Suprapubic skin (tissue), 4 donors: Measurements from ENCODE around the gene WNK3. TPM values are rescaled to one million over a fixed set of nuclear protein-coding genes. Genes with fewer than 3 reads are reported as not detected.
"Not testable (repeated sequence)": the region's sequence is repeated elsewhere in the genome, so short reads cannot be mapped to it uniquely, and the experiment has no call there.

Experiments
- DNase-seq, 2 donors: peaks; one replicate each; pipeline ENCODE4 v3.0.0-alpha.2; 2019; ENCODE audit warnings: low spot score in 2 of 2
- H3K27ac ChIP-seq: fragments of 200-600 bp; sonication (generic); one replicate; pipeline ENCODE4 v1.5.1; 2019
- H3K27me3 ChIP-seq: fragments of 200-600 bp; sonication (generic); one replicate; pipeline ENCODE4 v1.5.1; 2019
- H3K36me3 ChIP-seq: fragments of 200-600 bp; sonication (generic); one replicate; pipeline ENCODE4 v1.5.1; 2019
- H3K4me1 ChIP-seq: fragments of 200-600 bp; sonication (generic); one replicate; pipeline ENCODE4 v1.5.1; 2019
- H3K4me3 ChIP-seq: fragments of 200-600 bp; sonication (generic); one replicate; pipeline ENCODE4 v1.5.1; 2019; ENCODE audit warnings: mild to moderate bottlenecking
- H3K9me3 ChIP-seq: fragments of 200-600 bp; sonication (generic); one replicate; pipeline ENCODE4 v1.5.1; 2019
- EP300 ChIP-seq: sonication (generic); formaldehyde crosslinking; IDR thresholded peaks from one replicate; pipeline ENCODE4 v1.6.1; 2017; ENCODE audit warnings: antibody characterized with exemption
- POLR2A ChIP-seq, 2 donors: fragments of 450-650 bp; IDR thresholded peaks; one replicate each; pipeline ENCODE4 v1.6.1; 2017; ENCODE audit warnings: antibody characterized with exemption in 2 of 2, mild to moderate bottlenecking in 2 of 2, moderate library complexity in 2 of 2
- POLR2AphosphoS5 ChIP-seq, 3 donors: sonication (generic); formaldehyde crosslinking; IDR thresholded peaks; one replicate each; pipeline ENCODE4 v1.6.1; 2017; ENCODE audit warnings: antibody characterized with exemption in 3 of 3
- WGBS: methylation state at CpG from one replicate; pipeline ENCODE4 v1.1.5; 2018; 5-methylcytosine and 5-hydroxymethylcytosine counted together
- total RNA-seq, 4 donors: library from RNA; depleted of rRNA; stranded (reverse); fragments of >200 nt; gene quantifications; one replicate each; pipeline ENCODE4 v1.1.0, GENCODE V29; 2016
- TF ChIP-seq, protein P1 (sequence below), 2 donors: fragments of 200-600 bp in 1 of 2; fragments of 450-650 bp in 1 of 2; sonication (generic) in 1 of 2; IDR thresholded peaks; one replicate each; pipeline ENCODE4 v1.5.1; 2016 to 2019; ENCODE audit warnings: antibody characterized with exemption in 2 of 2, mild to moderate bottlenecking in 1 of 2, moderate library complexity in 1 of 2

Gene WNK3
- total RNA-seq, 4 donors from 2014 or later: 0.34 to 1.4 (median 0.82) TPM

DNA sequence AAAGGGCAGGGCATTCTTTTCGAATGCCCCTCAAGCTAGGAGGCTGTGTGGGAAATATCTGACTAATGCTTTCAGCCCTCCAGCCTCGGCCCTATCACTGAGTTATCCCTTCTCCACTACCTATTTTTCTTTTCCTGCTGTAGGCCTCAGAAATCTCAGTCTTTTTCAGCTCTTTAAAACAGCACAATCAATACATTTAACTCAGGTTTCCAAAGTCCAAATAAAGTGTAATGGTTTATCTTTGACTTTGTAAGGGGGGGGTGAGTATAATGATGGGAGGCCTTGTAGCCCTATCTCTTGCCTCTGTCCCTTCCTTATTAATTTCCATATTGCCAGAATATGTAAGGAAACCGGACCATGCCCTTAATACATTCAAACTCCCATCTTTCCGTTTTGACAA, 1.6 kb upstream of the WNK3 start:
- Histone ChIP-seq H3K27ac (no peak overlapping the region), H3K36me3 (no peaks in the 10 kb centered on the region), H3K4me1 (peaks cover 10% of the 10 kb centered on the region), H3K27me3 (no peaks in the 10 kb centered on the region), H3K4me3 (no peak overlapping the region), H3K9me3 (no peaks in the 10 kb centered on the region)
- no peak for DNase-seq
- 66% methylated on average over 4 of the region's 4 CpGs for WGBS
- no peak for TF ChIP-seq EP300
- TF ChIP-seq, protein P1, sequence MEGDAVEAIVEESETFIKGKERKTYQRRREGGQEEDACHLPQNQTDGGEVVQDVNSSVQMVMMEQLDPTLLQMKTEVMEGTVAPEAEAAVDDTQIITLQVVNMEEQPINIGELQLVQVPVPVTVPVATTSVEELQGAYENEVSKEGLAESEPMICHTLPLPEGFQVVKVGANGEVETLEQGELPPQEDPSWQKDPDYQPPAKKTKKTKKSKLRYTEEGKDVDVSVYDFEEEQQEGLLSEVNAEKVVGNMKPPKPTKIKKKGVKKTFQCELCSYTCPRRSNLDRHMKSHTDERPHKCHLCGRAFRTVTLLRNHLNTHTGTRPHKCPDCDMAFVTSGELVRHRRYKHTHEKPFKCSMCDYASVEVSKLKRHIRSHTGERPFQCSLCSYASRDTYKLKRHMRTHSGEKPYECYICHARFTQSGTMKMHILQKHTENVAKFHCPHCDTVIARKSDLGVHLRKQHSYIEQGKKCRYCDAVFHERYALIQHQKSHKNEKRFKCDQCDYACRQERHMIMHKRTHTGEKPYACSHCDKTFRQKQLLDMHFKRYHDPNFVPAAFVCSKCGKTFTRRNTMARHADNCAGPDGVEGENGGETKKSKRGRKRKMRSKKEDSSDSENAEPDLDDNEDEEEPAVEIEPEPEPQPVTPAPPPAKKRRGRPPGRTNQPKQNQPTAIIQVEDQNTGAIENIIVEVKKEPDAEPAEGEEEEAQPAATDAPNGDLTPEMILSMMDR (IDR thresholded peaks at IDR 0.05): no peak
- no peak for TF ChIP-seq POLR2AphosphoS5 (IDR thresholded peaks at IDR 0.05)
- no peak for TF ChIP-seq POLR2A (IDR thresholded peaks at IDR 0.05)

DNA sequence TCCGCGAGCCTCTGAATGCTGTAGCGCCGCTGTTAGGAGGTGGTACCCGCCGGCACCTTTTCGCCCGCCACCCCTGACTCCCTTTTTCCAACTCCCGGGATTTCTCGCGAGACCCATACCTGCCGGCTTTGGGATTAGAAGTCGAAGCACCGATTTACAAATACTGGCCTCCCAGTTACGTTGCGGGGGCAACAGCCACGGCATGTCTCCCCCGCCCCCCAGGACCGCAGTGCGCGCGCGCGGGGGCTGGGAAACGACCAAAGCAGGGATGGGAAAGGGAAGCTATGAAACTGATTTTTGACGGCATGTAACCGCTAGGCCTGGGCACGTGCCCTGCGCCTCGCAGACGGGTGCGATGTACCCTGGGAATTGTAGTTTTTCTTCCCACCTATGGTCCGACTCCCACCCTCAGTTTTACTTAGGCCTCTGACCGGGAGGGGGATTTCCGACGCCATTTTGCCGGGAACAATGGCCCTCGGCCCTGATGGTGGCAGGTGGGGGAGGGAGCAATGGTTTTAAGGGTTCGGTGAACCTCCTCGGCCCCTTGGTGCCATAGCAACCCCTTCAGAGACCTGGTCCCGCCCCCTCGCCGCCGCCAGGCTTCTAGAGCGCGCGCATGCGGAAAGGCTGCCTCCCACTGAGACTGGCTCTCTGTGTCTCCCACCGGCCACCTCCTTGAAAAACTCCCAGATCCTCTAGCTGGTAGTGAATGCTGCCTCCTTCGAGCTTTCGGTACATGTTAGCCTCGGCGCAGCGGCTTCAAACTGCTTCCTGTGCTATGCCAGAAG, 772 bp upstream of the WNK3 start:
- DNase-seq: peak; percentile 70 to 71
- Histone ChIP-seq H3K36me3 (no peaks in the 10 kb centered on the region), H3K27ac (peak overlapping the region; percentile 59), H3K4me1 (peaks cover 10% of the 10 kb centered on the region), H3K27me3 (no peaks in the 10 kb centered on the region), H3K4me3 (peak overlapping the region; percentile 53), H3K9me3 (no peaks in the 10 kb centered on the region)
- TF ChIP-seq POLR2AphosphoS5 (IDR thresholded peaks at IDR 0.05) (no peak), EP300 (no peak), POLR2A (IDR thresholded peaks at IDR 0.05) (no peak)
- TF ChIP-seq, protein P1 (IDR thresholded peaks at IDR 0.05): no peak
- 45% methylated on average over 46 of the region's 54 CpGs for WGBS

DNA sequence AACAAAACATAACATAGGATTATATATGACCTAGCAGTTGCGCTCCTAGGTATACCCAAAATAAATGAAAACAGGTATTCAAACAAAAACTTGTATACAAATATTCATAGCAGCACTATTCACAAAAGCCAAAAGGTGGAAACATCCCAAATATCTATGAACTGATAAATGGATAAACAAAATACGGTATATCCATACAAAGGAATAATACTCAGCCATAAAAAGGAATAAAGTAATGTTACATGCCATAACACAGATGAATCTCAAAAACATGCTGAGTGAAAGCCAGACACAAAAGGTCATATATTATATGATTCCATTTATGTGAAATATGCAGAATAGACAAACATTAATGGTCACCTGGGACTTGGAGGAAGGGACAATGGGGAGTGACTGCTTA, 5.2 kb downstream of the WNK3 start:
- H3K4me1 ChIP-seq: no peaks in the 10 kb centered on the region
- TF ChIP-seq POLR2A (IDR thresholded peaks at IDR 0.05) (no peak), POLR2AphosphoS5 (IDR thresholded peaks at IDR 0.05) (no peak), EP300 (no peak)
- TF ChIP-seq, protein P1 (IDR thresholded peaks at IDR 0.05): no peak
- no peaks in the 10 kb centered on the region for H3K9me3 ChIP-seq
- no peak for DNase-seq
- H3K36me3 ChIP-seq: no peaks in the 10 kb centered on the region
- no peak overlapping the region for H3K27ac ChIP-seq
- 92% methylated on average over 2 of the region's 2 CpGs for WGBS
- H3K27me3 ChIP-seq: no peaks in the 10 kb centered on the region
- no peak overlapping the region for H3K4me3 ChIP-seq

- H3K4me1 ChIP-seq, H3K36me3 ChIP-seq, DNase-seq, H3K27ac ChIP-seq, H3K9me3 ChIP-seq, H3K4me3 ChIP-seq, H3K27me3 ChIP-seq: not testable (repeated sequence)
- 94% methylated on average over 10 of the region's 10 CpGs for WGBS
Observed at GRCh38 chrX:54337383-54337782, 20.5 kb downstream of the WNK3 start.

- no peaks in the 10 kb centered on the region for H3K9me3 ChIP-seq
- no peaks in the 10 kb centered on the region for H3K4me1 ChIP-seq
- TF ChIP-seq POLR2AphosphoS5 (IDR thresholded peaks at IDR 0.05): no peak
- TF ChIP-seq EP300: no peak
- TF ChIP-seq, protein P1 (IDR thresholded peaks at IDR 0.05): no peak
- TF ChIP-seq POLR2A (IDR thresholded peaks at IDR 0.05): no peak
- H3K4me3 ChIP-seq: no peak overlapping the region
- no peaks in the 10 kb centered on the region for H3K27me3 ChIP-seq
- WGBS: 78% methylated on average over 8 of the region's 8 CpGs
- H3K27ac ChIP-seq: no peak overlapping the region
- no peaks in the 10 kb centered on the region for H3K36me3 ChIP-seq
- no peak for DNase-seq
Observed at GRCh38 chrX:54325077-54325476, 32.8 kb downstream of the WNK3 start.

DNA sequence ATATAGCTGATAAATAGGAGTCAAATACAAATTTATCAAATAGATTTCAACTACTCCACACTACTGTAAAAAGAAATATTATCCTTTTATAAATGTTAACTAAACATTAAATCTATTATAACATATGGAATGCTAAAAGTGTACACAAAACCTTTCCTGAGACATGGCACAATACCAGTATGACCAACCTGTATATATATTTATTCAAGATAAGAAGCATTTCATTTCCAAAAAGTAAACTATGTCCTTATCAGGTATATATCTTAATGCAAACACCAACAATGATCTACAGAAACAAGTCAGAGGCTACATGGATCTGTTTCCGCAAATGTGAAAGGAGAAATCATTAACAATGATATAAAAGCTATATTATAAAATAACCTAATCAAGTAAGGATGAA, 37.8 kb downstream of the WNK3 start:
- DNase-seq: no peak
- 86% methylated on average over 1 of the region's 1 CpG for WGBS
- H3K27ac ChIP-seq: no peak overlapping the region

More for the DNA sequence above, 37.8 kb downstream of the WNK3 start:
- H3K27me3 ChIP-seq: no peaks in the 10 kb centered on the region
- H3K9me3 ChIP-seq: no peaks in the 10 kb centered on the region
- no peaks in the 10 kb centered on the region for H3K36me3 ChIP-seq
- no peak for TF ChIP-seq POLR2A (IDR thresholded peaks at IDR 0.05)
- TF ChIP-seq, protein P1 (IDR thresholded peaks at IDR 0.05): no peak
- TF ChIP-seq POLR2AphosphoS5 (IDR thresholded peaks at IDR 0.05): no peak
- no peak for TF ChIP-seq EP300
- no peaks in the 10 kb centered on the region for H3K4me1 ChIP-seq
- H3K4me3 ChIP-seq: no peak overlapping the region
